Tibial nerve (tissue), 4 donors: ENCODE data around the gene EDN1.

Experiments used
- CTCF ChIP-seq, 5 experiments: fragments of 200-600 bp in 3 of 5; fragments of 450-650 bp in 2 of 5; sonication (generic) in 3 of 5; IDR thresholded peaks; one replicate each; pipeline ENCODE4 v1.5.1; 2016 to 2019; ENCODE audit warnings: antibody characterized with exemption in 5 of 5, mild to moderate bottlenecking in 3 of 5, moderate library complexity in 2 of 5
- EP300 ChIP-seq, 2 donors: sonication (generic); formaldehyde crosslinking; IDR thresholded peaks; one replicate each; pipeline ENCODE4 v1.6.1; 2017; ENCODE audit warnings: antibody characterized with exemption in 2 of 2, mild to moderate bottlenecking in 1 of 2
- POLR2A ChIP-seq, 2 donors: fragments of 450-650 bp; IDR thresholded peaks; one replicate each; pipeline ENCODE4 v1.6.1; 2017; ENCODE audit warnings: antibody characterized with exemption in 2 of 2, mild to moderate bottlenecking in 2 of 2, moderate library complexity in 2 of 2

GRCh38 chr6:12340488-12340818 is 50.3 kb downstream of the EDN1 start:
- no peak for TF ChIP-seq CTCF (IDR thresholded peaks at IDR 0.05)
- TF ChIP-seq EP300 (IDR thresholded peaks at IDR 0.05), result no peak
- no peak for TF ChIP-seq POLR2A (IDR thresholded peaks at IDR 0.05)
